Colonic mucosa (tissue), 4 donors: ENCODE results near the gene KIF17. TPM values are rescaled to one million over a fixed set of nuclear protein-coding genes. Genes with fewer than 3 reads are reported as not detected.
A peak's percentile ranks its signal among the peaks of the same experiment; 100 is the strongest.

Source experiments
- DNase-seq: peaks from one replicate; pipeline ENCODE4 v3.0.0-alpha.2; 2020
- H3K27ac ChIP-seq: fragments of 200-600 bp; one replicate; pipeline ENCODE4 v1.8.0; 2021
- H3K27me3 ChIP-seq: fragments of 200-600 bp; one replicate; pipeline ENCODE4 v1.8.0; 2021
- H3K36me3 ChIP-seq: fragments of 200-600 bp; one replicate; pipeline ENCODE4 v1.8.0; 2021
- H3K4me1 ChIP-seq: fragments of 200-600 bp; one replicate; pipeline ENCODE4 v1.8.0; 2021; ENCODE audit warnings: mild to moderate bottlenecking
- H3K4me3 ChIP-seq: fragments of 200-600 bp; one replicate; pipeline ENCODE4 v1.8.0; 2021
- H3K9ac ChIP-seq, 2 donors: one replicate each; pipeline ENCODE4 v1.7.0; 2013; ENCODE audit warnings: control low read depth in 2 of 2, low read depth in 2 of 2, low read length in 2 of 2
- H3K9me3 ChIP-seq: fragments of 200-600 bp; one replicate; pipeline ENCODE4 v1.8.0; 2021
- intact Hi-C: fragments of 100-400 bp; cut with DNase I; formaldehyde crosslinking; loops from one replicate; pipeline ENCODE4 v1.14.1; 2022
- total RNA-seq, 2 donors: library from RNA; stranded (reverse); fragmentation: NEBNext Ultra II Directional in 1 of 2; extraction: Animal tissue kit (Norgen Biotek cat#: 25700) in 1 of 2; gene quantifications; one replicate each; pipeline ENCODE4 v1.2.1, GENCODE V29; 2021
- TF ChIP-seq, protein P1 (sequence below): fragments of 200-600 bp; IDR thresholded peaks from one replicate; pipeline ENCODE4 v1.8.0; 2022; ENCODE audit warnings: antibody characterized with exemption, mild to moderate bottlenecking
- donor health status: healthy.
- donor health status: DM: no; HTN: no; CAD: no.
- donor health status: DM: no; HTN: no; CAD: no.

Gene KIF17
- total RNA-seq, 2 donors from 2014 or later = 0.27 to 1.4 TPM

DNA sequence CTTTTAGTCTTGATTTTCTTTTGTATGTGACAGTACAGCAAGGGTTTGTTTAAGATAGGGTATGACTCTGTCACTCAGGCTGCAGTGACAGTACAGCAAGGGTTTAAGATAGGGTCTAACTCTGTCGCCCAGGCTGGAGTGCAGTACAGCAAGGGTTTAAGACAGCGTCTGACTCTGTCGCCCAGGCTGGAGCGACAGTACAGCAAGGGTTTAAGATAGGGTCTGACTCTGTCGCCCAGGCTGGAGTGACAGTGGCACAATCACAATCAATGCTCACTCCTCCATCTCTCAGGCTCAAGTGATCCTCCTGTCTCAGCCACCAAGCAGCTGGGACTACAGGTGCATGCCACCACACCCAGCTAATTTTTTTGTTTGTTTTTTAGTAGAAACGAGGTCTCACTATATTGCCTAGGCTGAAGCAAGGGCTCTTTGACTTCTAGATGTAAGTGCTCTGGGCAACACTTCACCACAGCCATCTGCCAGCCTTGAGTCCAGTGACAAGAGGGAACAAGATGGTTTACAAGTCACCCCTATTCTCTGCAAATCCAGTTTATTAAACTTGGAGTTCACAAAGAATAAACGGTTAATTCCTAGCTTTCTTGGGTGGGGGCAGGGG lies 15.7 kb upstream of the KIF17 start:
- TF ChIP-seq, protein P1, sequence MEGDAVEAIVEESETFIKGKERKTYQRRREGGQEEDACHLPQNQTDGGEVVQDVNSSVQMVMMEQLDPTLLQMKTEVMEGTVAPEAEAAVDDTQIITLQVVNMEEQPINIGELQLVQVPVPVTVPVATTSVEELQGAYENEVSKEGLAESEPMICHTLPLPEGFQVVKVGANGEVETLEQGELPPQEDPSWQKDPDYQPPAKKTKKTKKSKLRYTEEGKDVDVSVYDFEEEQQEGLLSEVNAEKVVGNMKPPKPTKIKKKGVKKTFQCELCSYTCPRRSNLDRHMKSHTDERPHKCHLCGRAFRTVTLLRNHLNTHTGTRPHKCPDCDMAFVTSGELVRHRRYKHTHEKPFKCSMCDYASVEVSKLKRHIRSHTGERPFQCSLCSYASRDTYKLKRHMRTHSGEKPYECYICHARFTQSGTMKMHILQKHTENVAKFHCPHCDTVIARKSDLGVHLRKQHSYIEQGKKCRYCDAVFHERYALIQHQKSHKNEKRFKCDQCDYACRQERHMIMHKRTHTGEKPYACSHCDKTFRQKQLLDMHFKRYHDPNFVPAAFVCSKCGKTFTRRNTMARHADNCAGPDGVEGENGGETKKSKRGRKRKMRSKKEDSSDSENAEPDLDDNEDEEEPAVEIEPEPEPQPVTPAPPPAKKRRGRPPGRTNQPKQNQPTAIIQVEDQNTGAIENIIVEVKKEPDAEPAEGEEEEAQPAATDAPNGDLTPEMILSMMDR = no peak
- Histone ChIP-seq H3K9me3 (no peaks in the 10 kb centered on the region), H3K36me3 (no peaks in the 10 kb centered on the region), H3K9ac (peak overlapping the region; percentile 47 to 58), H3K27me3 (peaks cover 30% of the 10 kb centered on the region), H3K4me1 (peaks cover 8% of the 10 kb centered on the region), H3K27ac (no peak overlapping the region), H3K4me3 (peak overlapping the region; percentile 63)
- intact Hi-C loops = no loop called here
- no peak for DNase-seq

DNA sequence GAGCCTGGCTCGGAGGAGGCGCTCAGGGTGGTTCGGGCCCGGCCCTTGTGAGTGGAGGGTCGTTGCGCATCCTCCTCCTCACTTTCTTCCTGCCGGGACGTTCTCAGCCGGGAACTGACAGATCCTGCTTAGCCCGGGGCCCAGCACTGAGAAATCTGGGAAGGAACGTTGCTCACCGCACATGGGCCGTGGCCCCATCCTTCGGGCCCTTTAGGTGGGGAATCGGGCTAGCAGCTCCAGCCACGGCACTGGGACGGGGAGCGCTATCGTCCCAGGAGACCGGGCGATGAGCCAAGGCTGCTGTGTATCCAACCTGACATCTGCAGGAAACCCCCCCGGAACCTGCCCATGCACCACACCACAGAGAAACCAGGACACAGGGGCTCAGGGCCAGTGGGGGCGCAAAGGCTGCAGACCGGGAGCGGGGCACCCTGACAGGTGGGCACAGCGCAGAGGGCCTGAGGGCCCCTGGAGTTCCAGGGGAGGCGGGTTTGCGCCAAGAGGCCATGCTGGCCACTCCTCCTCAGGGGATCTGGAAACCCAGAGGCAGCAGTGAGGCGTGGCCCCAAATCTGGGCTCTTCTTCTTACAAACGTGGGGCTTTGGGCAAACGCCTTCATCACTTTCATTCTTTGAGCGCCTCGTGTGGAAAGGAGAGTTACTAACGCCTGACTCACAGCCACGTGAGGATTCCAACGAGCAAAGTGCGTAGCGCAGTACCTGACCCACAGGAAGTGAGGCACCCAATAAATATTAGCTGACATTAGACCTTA lies 15.0 kb upstream of the KIF17 start, which contains the start of gene SH2D5:
Gene SH2D5 (minus strand): TSS at position 116 of the 772 bp plus-strand sequence. CDS start 4,659 bp downstream, outside the sequence.
- Histone ChIP-seq H3K9ac (peak within 1 kb of the TSS; percentile 47 to 58), H3K36me3 (no peaks in the 10 kb centered on the region), H3K4me3 (peak within 1 kb of the TSS; percentile 63), H3K27ac (no peak within 1 kb of the TSS), H3K9me3 (no peaks in the 10 kb centered on the region), H3K4me1 (peaks cover 8% of the 10 kb centered on the region), H3K27me3 (peaks cover 33% of the 10 kb centered on the region)
- peak; percentile 70 for DNase-seq
- TF ChIP-seq, protein P1 = peak; percentile 13
- intact Hi-C loops = no loop called here

DNA sequence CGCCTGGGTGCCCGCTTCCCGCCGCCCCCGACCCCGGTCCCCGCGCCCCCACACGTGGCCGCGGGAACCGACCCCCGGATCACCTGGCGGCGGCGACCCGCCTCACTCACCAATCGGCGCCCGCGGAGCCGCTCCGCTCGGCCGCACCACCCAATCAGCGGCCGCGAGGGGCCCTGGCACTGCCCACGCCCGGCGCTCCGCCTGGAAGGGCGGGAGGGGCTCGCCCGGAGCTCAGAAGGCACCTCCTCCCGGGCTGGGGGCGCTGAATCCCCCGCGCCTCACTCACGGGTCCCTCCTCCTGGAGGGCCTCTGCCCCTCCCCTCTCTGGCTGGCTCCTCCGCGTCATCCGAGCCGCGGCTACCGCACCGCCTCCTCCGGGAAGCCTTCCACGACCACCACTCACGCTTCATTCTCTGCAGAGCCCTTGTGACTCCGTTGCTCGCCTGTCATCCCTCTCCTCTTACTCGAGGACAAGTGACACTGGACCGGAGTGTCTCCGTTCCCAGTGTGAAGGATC lies 14.3 kb upstream of the KIF17 start:
- peak; percentile 44 for DNase-seq
- Histone ChIP-seq H3K9me3 (no peaks in the 10 kb centered on the region), H3K4me1 (peaks cover 8% of the 10 kb centered on the region), H3K9ac (peak overlapping the region; percentile 47 to 58), H3K27ac (no peak overlapping the region), H3K4me3 (peak overlapping the region; percentile 63), H3K36me3 (no peaks in the 10 kb centered on the region), H3K27me3 (peaks cover 35% of the 10 kb centered on the region)
- TF ChIP-seq, protein P1 = no peak
- intact Hi-C loops = no loop called here

DNA sequence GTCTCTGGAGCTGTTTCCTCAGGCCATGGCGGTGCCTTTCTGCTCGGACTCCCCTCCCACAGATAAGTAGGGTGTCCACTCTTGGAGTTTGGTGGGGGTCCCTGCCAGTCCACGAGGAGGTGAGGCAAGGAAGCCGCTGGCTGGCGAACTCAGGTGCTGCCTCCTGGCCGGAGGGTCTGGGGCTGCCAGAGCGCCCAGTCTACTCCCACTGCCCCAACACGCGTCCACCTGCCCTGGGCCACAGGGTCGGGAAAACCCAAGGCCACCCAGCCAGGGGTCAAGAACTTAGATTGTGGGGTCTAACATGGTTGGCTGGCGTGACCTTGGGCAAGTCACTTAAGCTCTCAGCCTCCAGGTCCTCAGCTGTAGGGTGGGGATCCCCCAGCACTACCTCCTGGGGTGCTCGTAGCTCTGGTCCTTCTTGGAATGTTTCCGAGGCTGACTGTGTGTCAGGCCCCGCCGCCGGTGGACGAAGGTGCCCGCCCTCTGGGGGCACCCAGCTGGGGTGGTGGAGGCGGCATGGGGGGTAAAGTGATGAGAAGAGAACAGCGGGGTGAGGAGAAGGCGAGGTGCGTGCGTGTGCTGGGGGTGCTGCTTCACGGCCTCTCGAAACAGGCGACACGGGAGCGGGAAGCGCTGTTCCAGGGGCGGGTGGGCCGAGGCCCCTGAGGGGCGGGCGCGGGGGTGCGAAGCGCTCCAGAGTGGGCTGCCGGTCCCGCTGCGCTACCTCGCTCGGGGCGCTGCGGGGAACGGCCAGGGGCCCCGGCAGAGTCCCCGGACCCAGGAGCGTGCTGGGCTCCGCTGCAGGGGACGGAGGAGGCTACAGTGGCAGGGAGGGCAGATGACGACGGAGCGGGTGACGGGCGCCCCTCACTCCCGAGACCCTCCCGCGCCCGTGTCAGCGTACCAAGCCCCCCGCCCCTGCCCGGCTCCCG lies 13.5 kb upstream of the KIF17 start:
- H3K36me3 ChIP-seq = no peaks in the 10 kb centered on the region
- no peak for DNase-seq
- intact Hi-C loops = no loop called here
- H3K27me3 ChIP-seq = peaks cover 35% of the 10 kb centered on the region
- H3K4me3 ChIP-seq = peak overlapping the region; percentile 63
- TF ChIP-seq, protein P1 = no peak
- H3K4me1 ChIP-seq = peaks cover 8% of the 10 kb centered on the region
- no peak overlapping the region for H3K9ac ChIP-seq
- no peak overlapping the region for H3K27ac ChIP-seq
- no peaks in the 10 kb centered on the region for H3K9me3 ChIP-seq

DNA sequence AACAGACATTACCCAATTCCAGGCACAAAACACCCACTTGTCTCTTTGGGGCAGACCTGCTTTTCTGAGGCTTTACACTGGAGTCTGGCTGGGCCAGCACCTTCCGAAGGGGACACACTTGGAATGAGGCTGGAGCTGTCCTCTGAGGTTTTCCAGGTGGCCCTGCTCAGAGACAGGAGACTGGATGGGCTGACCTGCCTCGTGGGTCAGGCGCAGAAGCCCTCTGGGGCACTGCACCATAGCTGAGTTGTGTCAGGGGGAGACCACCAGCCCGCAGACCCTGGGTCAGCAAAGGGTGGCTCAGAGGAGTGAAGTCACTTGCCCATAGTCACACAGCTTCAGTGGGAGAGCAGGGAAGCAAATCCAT lies 12.9 kb upstream of the KIF17 start:
- Histone ChIP-seq H3K27ac (no peak overlapping the region), H3K4me3 (no peak overlapping the region), H3K9me3 (no peaks in the 10 kb centered on the region), H3K9ac (no peak overlapping the region), H3K4me1 (peaks cover 8% of the 10 kb centered on the region), H3K27me3 (peaks cover 35% of the 10 kb centered on the region), H3K36me3 (no peaks in the 10 kb centered on the region)
- intact Hi-C loops = no loop called here
- TF ChIP-seq, protein P1 = no peak
- DNase-seq = no peak
